GM08714 (cell line): ENCODE measurements around the gene APOBEC3F.
A peak's percentile ranks its signal among the peaks of the same experiment; 100 is the strongest.
"Not testable (repeated sequence)": the region's sequence is repeated elsewhere in the genome, so short reads cannot be mapped to it uniquely, and the experiment has no call there.

ENCODE experiments used
- H3K4me3 ChIP-seq: fragments of 200-500 bp; sonication (Bioruptor generic); 2 replicates; pipeline ENCODE4 v1.5.1; 2014; ENCODE audit warnings: mild to moderate bottlenecking, low read length, inconsistent platforms
- ZNF274 ChIP-seq: IDR thresholded peaks from 2 replicates; pipeline ENCODE4 v1.6.1; 2012; ENCODE audit warnings: mild to moderate bottlenecking, low read depth, low read length

APOBEC3F gene

DNA sequence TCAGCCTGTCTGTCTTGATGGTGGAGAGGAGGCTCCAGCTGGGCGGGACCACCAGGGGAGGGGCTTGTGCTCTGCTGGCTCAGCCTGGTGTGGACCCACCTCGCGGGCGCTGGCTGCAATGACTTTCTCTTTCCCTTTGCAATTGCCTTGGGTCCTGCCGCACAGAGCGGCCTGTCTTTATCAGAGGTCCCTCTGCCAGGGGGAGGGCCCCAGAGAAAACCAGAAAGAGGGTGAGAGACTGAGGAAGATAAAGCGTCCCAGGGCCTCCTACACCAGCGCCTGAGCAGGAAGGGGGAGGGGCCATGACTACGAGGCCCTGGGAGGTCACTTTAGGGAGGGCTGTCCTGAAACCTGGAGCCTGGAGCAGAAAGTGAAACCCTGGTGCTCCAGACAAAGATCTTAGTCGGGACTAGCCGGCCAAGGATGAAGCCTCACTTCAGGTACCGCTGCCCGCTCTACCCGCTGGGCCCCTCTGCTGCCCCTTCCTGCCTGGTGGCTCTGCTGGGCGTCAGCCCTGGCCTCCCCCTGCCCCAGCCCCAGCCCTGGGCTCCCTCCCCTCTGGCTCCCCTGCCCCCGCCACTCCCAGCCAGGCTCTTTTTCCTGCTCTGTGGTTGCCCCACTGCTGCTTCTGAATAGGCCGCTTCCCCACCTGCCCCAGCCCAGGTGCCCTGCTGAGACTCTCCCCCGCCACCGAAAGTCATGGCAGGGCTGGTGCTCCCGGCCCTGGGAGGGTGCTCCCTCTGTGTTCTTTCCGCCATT, at the start of gene APOBEC3F:
TSS of gene APOBEC3F (plus strand) at position 327 of the 759 bp plus-strand sequence. CDS start at position 424, 97 bp downstream.
- peak within 1 kb of the TSS; percentile 97 for H3K4me3 ChIP-seq

- H3K4me3 ChIP-seq, result not testable (repeated sequence)
Measured at GRCh38 chr22:38992871-38993371, 47.7 kb upstream of the APOBEC3F start.

DNA sequence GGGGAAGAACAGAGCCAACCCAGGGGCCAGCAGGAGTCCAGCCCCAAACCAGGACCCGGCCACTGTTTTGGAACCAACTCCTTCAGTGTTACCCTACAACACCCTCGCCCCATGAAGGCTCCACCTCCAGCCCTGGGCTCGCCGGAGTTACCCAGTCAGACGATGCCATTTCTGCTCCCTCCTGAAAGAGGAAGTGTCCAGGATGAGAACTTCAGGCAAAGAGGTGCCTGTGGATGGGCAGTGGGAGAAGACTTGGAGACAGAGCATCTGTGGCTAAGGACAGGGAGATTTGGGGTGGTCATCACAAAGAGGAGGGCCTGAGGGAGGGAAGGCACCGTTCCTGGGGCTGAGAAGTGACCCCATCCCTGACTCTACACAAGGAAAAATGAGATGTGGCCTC, 44.6 kb upstream of the APOBEC3F start:
- no peak overlapping the region for H3K4me3 ChIP-seq
- TF ChIP-seq ZNF274, result no peak

DNA sequence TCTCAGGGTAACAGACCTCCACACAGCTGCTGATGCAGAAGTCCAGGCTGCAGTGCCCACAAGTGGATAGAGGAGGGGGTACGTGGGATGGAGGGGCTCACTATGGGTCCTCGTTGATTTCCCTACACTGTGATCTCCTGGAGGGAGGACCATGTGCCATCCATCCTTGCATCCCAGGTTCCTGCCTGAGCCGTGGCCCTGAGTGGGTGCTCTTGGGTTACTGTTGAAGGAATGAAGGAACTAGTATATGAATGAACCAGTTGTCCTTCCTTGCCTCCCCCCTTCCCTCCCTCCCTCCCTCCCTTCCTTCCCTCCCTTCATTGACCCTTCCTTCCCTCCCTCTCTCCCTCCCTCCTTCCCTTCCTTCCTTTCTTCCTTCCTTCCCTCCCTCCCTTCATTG, 43.1 kb upstream of the APOBEC3F start:
- no peak overlapping the region for H3K4me3 ChIP-seq
- no peak for TF ChIP-seq ZNF274

DNA sequence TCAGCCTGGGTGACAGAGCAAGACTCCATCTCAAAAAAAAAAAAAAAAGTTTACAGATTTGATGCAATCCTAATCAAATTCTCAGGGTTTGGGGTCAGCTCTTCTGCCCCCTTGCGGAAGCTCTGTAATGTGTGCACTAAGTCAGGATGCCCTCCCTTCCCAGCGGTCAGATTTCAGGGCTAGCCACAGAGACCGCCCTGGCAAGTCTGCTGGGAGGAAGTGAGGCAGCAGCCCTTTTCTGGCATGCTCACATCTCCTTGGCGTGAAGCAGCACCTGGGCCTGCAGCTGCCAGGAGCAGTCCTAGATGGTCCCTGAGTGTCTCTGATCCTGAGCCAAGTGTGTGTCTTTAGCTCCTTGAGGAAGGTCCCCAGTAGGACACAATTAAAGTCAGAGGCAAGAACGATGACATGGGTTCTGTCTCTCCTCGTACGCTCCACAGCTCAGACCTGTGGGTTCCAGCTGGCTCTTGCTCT, 37.5 kb upstream of the APOBEC3F start:
- no peak for TF ChIP-seq ZNF274
- H3K4me3 ChIP-seq, result no peak overlapping the region

DNA sequence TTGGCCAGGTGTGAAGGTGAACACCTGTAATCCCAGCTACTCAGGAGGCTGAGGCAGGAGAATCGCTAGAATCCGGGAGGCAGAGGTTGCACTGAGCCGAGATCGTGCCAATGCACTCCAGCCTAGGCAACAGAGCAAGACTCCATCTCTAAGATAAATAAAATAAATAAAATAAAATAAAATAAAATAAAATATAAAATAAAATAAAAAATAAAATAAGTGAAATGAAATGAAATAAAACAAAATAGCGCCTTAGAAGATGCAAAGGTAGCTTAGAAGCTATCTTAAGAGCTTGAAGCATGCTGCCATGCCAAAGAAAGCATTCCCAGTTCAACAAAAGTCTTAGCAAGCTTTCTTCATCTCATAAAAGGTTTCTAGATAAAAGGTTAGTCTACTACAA, 33.5 kb upstream of the APOBEC3F start:
- TF ChIP-seq ZNF274, result no peak
- no peak overlapping the region for H3K4me3 ChIP-seq

DNA sequence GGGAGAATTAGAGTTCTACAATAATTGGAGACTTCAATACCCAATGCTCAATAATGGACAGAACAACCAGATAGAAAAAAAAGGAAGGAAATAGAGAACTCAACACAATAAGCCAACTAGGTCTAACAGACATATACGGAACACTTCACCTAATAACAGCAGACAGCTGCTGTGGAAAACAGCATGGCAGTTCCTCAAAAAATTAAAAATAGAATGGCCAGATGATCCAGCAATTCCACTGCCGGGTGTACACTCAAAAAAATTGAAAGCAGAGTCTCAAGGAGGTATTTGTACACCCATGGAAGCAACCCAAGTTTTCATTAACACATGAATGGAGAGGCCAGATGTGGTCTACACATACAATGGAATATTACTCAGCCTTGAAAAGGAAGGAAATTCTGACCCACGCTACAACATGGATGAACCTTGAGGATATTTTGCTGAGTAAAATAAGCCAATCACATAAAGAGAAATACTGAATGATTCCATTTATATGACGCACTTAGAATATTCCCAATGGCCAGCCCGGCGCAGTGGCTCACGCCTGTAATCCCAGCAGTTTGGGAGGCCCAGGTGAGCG, 32.3 kb upstream of the APOBEC3F start:
- H3K4me3 ChIP-seq, result not testable (repeated sequence)

DNA sequence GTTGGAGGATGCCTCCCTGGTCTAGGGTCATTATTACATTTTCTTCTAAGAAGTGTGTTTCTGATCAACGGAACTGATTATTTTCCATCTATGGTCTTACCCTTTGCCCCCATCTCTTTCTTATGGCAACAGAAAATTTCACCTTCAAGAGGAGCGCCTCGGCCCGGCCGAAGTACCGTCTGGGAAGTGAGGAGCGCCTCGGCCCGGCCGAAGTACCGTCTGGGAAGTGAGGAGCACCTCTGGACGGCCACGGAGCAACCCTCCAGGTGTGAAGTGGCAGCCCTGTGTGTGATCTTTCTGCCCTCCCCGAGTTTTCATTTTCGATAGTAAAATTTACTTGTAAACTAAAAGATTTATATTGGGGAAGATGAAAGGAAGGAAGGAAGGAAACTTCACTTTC, 29.7 kb upstream of the APOBEC3F start:
- no peak for TF ChIP-seq ZNF274
- no peak overlapping the region for H3K4me3 ChIP-seq

DNA sequence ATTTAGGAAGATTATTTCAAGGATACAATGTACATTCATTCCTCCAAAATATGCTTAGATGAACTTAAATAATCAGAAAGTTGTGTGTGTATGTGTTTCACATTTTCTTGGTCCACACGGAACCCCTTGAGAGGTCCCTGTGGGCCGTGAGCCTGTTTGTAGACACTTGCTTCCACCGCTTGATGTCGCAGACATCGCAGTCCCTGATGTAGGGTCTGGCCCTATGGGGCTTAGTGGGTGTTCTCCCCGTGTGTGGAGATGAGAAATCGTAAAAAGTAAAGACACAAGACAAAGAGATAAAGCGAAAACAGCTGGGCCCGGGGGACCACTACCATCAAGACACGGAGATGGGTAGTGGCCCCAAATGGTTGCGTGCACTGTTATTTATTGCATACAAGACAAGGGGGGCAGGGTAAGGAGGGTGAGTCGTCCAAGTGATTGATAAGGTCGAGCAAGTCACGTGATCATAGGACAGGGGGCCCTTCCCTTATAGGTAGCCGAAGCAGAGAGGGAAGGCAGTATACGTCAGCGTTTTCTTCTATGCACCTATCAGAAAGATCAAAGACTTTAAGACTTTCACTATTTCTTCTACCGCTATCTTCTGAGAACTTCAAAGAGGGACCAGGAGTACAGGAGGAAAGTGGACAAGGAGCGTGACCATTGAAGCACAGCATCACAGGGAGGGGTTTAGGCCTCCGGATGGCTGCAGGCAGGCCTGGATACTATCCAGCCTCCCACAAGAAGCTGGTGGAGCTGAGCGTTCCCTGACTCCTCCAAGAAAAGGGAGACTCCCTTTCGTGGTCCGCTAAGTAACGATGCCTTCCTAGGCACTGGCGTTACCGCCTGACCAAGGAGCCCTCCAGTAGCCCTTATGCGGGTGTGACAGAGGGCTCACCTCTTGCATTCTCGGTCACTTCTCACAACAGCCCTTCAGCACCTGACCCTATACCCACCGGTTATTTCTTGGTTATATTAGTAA, 27.8 kb upstream of the APOBEC3F start:
- TF ChIP-seq ZNF274, result no peak
- H3K4me3 ChIP-seq, result no peak overlapping the region; the same call in 1 of the 2 replicates

GRCh38 chr22:39013561-39013941, 27.1 kb upstream of the APOBEC3F start:
- H3K4me3 ChIP-seq, result peak overlapping the region; percentile 91; the same call in 1 of the 2 replicates

- TF ChIP-seq ZNF274, result no peak
- peak within 1 kb of the TSS; percentile 91 for H3K4me3 ChIP-seq
Measured at GRCh38 chr22:39013942-39014722, 26.5 kb upstream of the APOBEC3F start, which contains the start of gene APOBEC3C. APOBEC3C (plus strand) TSS chr22:39014257; CDS start chr22:39014363, 106 bp downstream.

- peak overlapping the region; percentile 91 for H3K4me3 ChIP-seq
Measured at GRCh38 chr22:39014723-39015121, 25.9 kb upstream of the APOBEC3F start.

- no peak overlapping the region for H3K4me3 ChIP-seq
- no peak for TF ChIP-seq ZNF274
Measured at GRCh38 chr22:39016592-39016991, 24.1 kb upstream of the APOBEC3F start.
